HCT116 (cell line): ENCODE results near the gene FERMT1. TPM values are rescaled to one million over a fixed set of nuclear protein-coding genes. Genes with fewer than 3 reads are reported as not detected.

Experiments used
- ATAC-seq: fragments of 200-7000 bp; cut with Tn5 transposase; 2 replicates; pipeline ENCODE4 v1.9.1; 2020; ENCODE audit warnings: mild to moderate bottlenecking, moderate library complexity
- BruUV-seq: library from RNA; stranded (reverse); fragments of 400-500 nt; replicated peaks from 2 replicates; lab custom pipeline; 2021; lab: Mats Ljungman, UMichigan
- CTCF ChIA-PET: fragments of 300-600 bp; sonication (Branson Sonifier 250); formaldehyde crosslinking; loops from one replicate; lab custom pipeline; 2021; ENCODE audit warnings: antibody characterized with exemption; lab: Charles Lee
- POLR2A ChIA-PET: fragments of 300-600, 350-600 bp; sonication (Branson Sonifier 250); formaldehyde crosslinking; loops from one replicate; lab custom pipeline; 2021; ENCODE audit warnings: antibody characterized with exemption; lab: Charles Lee
- RAD21 ChIA-PET, 2 experiments: fragments of 300-600 bp; sonication (Branson Sonifier 250); formaldehyde crosslinking; loops; one replicate each; lab custom pipeline; 2023; ENCODE audit warnings: low total read pairs in 2 of 2; ENCODE audit not compliant: uncharacterized antibody in 2 of 2, unreplicated experiment in 2 of 2, low non-redundant PET in 1 of 2; lab: Charles Lee
- DNase-seq: peaks from one replicate; pipeline ENCODE4 v3.0.0-alpha.2; 2010; ENCODE audit warnings: low read depth, low spot score
- H2AFZ ChIP-seq: fragments of 200-600 bp; shearing (Covaris generic), sonication (generic); 2 replicates; pipeline ENCODE4 v1.6.1; 2017; ENCODE audit warnings: low read depth, mixed run types, mixed read lengths, antibody characterized with exemption, low read length; ENCODE audit not compliant: poor library complexity, severe bottlenecking
- H3K27ac ChIP-seq: 2 replicates; pipeline ENCODE4 v1.5.1; 2012; ENCODE audit warnings: low read depth, low read length
- H3K27me3 ChIP-seq: fragments of 200-600 bp; sonication (generic); 2 replicates; pipeline ENCODE4 v1.6.1; 2016; ENCODE audit warnings: mixed run types, low read length, mixed read lengths; ENCODE audit not compliant: insufficient read depth
- H3K36me3 ChIP-seq, 2 experiments: fragments of 200-500 bp in 1 of 2; fragments of 200-600 bp in 1 of 2; sonication (Bioruptor generic) in 1 of 2; sonication (generic) in 1 of 2; 2 replicates each; pipeline versions ENCODE4 v1.5.1 to v1.6.1; 2014 to 2016; ENCODE audit warnings: low read length in 2 of 2, inconsistent platforms in 1 of 2, mixed read lengths in 1 of 2, mixed run types in 1 of 2; ENCODE audit not compliant: insufficient read depth in 2 of 2, control insufficient read depth in 1 of 2
- H3K4me1 ChIP-seq, 2 experiments: fragments of 200-600 bp in 1 of 2; sonication (generic) in 1 of 2; 2 replicates each; pipeline versions ENCODE4 v1.5.1 to v1.6.1; 2012 to 2017; ENCODE audit warnings: low read length in 2 of 2, inconsistent platforms in 1 of 2, mild to moderate bottlenecking in 1 of 2, mixed read lengths in 1 of 2, mixed run types in 1 of 2, moderate library complexity in 1 of 2; ENCODE audit not compliant: insufficient read depth in 2 of 2, control insufficient read depth in 1 of 2
- H3K4me2 ChIP-seq: fragments of 200-600 bp; sonication (generic); 2 replicates; pipeline ENCODE4 v1.6.1; 2017; ENCODE audit warnings: mixed run types, low read length, mixed read lengths
- H3K4me3 ChIP-seq, 2 experiments: fragments of 200-600 bp in 1 of 2; sonication (generic) in 1 of 2; replicated peaks in 1 of 2; 2 replicates each; pipeline ENCODE4 v1.5.1; 2011 to 2016; ENCODE audit warnings: low read length in 2 of 2, control low read depth in 1 of 2, low read depth in 1 of 2, mild to moderate bottlenecking in 1 of 2, mixed read lengths in 1 of 2, mixed run types in 1 of 2
- H3K79me2 ChIP-seq: fragments of 200-600 bp; sonication (generic); 2 replicates; pipeline ENCODE4 v1.6.1; 2017; ENCODE audit warnings: mild to moderate bottlenecking, mixed run types, low read length, moderate library complexity, mixed read lengths; ENCODE audit not compliant: insufficient read depth
- H3K9ac ChIP-seq: fragments of 200-600 bp; sonication (generic); 2 replicates; pipeline ENCODE4 v1.6.1; 2016; ENCODE audit warnings: low read length, mixed read lengths
- H3K9me2 ChIP-seq: fragments of 200-600 bp; sonication (generic), shearing (Covaris generic); 2 replicates; pipeline ENCODE4 v1.6.1; 2017; ENCODE audit warnings: mixed run types, mild to moderate bottlenecking, moderate library complexity; ENCODE audit not compliant: insufficient read depth
- H3K9me3 ChIP-seq, 2 experiments: fragments of 200-500 bp in 1 of 2; fragments of 200-600 bp in 1 of 2; sonication (Bioruptor generic) in 1 of 2; sonication (generic) in 1 of 2; 2 replicates each; pipeline ENCODE4 v1.6.1; 2014 to 2017; ENCODE audit warnings: low read length in 2 of 2, mixed read lengths in 2 of 2, inconsistent platforms in 1 of 2, low read depth in 1 of 2, mild to moderate bottlenecking in 1 of 2, mixed run types in 1 of 2, moderate library complexity in 1 of 2; ENCODE audit not compliant: control insufficient read depth in 1 of 2, insufficient read depth in 1 of 2
- H4K20me1 ChIP-seq: fragments of 200-600 bp; sonication (generic), shearing (Covaris generic); 2 replicates; pipeline ENCODE4 v1.6.1; 2017; ENCODE audit warnings: mixed run types, mild to moderate bottlenecking, moderate library complexity; ENCODE audit not compliant: insufficient read depth
- CBX3 ChIP-seq: IDR thresholded peaks from 2 replicates; pipeline ENCODE4 v1.6.1; 2012; ENCODE audit warnings: low read depth
- EGR1 ChIP-seq: IDR thresholded peaks from 2 replicates; pipeline ENCODE4 v1.6.1; 2012; ENCODE audit warnings: low read depth
- ELF1 ChIP-seq: IDR thresholded peaks from 2 replicates; pipeline ENCODE4 v1.6.1; 2012; ENCODE audit warnings: low read depth, borderline replicate concordance
- EZH2 ChIP-seq: fragments of 200-600 bp; sonication (generic); IDR thresholded peaks from 2 replicates; pipeline ENCODE4 v1.6.1; 2017; ENCODE audit warnings: antibody characterized with exemption, mixed run types
- FOSL1 ChIP-seq: IDR thresholded peaks from 2 replicates; pipeline ENCODE4 v1.6.1; 2012; ENCODE audit warnings: low read depth
- JUND ChIP-seq: IDR thresholded peaks from 2 replicates; pipeline ENCODE4 v1.6.1; 2012
- POLR2A ChIP-seq: IDR thresholded peaks from 2 replicates; pipeline ENCODE4 v1.7.0; 2011; ENCODE audit warnings: borderline replicate concordance; ENCODE audit not compliant: insufficient read depth, insufficient read length; ENCODE audit errors: extremely low read depth
- POLR2AphosphoS5 ChIP-seq: IDR thresholded peaks from 2 replicates; pipeline ENCODE4 v1.6.1; 2011; ENCODE audit warnings: mild to moderate bottlenecking, low read depth, low read length, moderate library complexity
- SP1 ChIP-seq: IDR thresholded peaks from 2 replicates; pipeline ENCODE4 v1.6.1; 2012; ENCODE audit warnings: low read depth
- SRF ChIP-seq: IDR thresholded peaks from 2 replicates; pipeline ENCODE4 v1.6.1; 2012; ENCODE audit warnings: low read depth
- YY1 ChIP-seq: IDR thresholded peaks from 2 replicates; pipeline ENCODE4 v1.6.1; 2011; ENCODE audit warnings: low read length, low read depth, moderate library complexity, mild to moderate bottlenecking; ENCODE audit not compliant: insufficient replicate concordance; ENCODE audit errors: extremely low read depth
- ZNF274 ChIP-seq: fragments of 200-500 bp; sonication (Bioruptor generic); IDR thresholded peaks from 2 replicates; pipeline ENCODE4 v1.6.1; 2014; ENCODE audit warnings: mild to moderate bottlenecking, low read depth, low read length, inconsistent platforms
- intact Hi-C: fragments of 100-400 bp; cut with micrococcal nuclease; formaldehyde crosslinking; loops from 2 replicates; pipeline ENCODE4 v1.10.0; 2022
- total RNA-seq: library from RNA; stranded (reverse); gene quantifications from one replicate; pipeline ENCODE4 v1.2.1, GENCODE V29; 2021; ENCODE audit not compliant: unreplicated experiment
- TF ChIP-seq, protein P1 (sequence below): IDR thresholded peaks from 2 replicates; pipeline ENCODE4 v1.6.1; 2011; ENCODE audit warnings: mild to moderate bottlenecking, low read length, moderate library complexity; ENCODE audit not compliant: insufficient replicate concordance; ENCODE audit errors: extremely low read depth
- TF ChIP-seq, protein P2 (sequence below): IDR thresholded peaks from 2 replicates; pipeline ENCODE4 v1.6.1; 2012
- TF ChIP-seq, protein P3 (sequence below): IDR thresholded peaks from 2 replicates; pipeline ENCODE4 v1.6.1; 2012

Gene FERMT1
- total RNA-seq, 1 experiment from 2014 or later, result 34.9 TPM

- Histone ChIP-seq H4K20me1 (no peaks in the 10 kb centered on the region), H3K4me2 (no peak overlapping the region), H3K27me3 (peaks cover 22% of the 10 kb centered on the region; the same call in 1 of the 2 replicates), H3K27ac (no peak overlapping the region), H3K36me3 (no peaks in the 10 kb centered on the region), H3K9me2 (no peaks in the 10 kb centered on the region; the same call in 1 of the 2 replicates), H3K9ac (no peak overlapping the region), H3K9me3 (no peaks in the 10 kb centered on the region), H3K4me1 (peaks cover 9 to 15% of the 10 kb centered on the region in 2 experiments), H3K4me3 (no peak overlapping the region), H3K79me2 (no peaks in the 10 kb centered on the region), H2AFZ (no peak overlapping the region)
- intact Hi-C loops, result no loop called here
- TF ChIP-seq JUND, result no peak
- TF ChIP-seq, protein P1, sequence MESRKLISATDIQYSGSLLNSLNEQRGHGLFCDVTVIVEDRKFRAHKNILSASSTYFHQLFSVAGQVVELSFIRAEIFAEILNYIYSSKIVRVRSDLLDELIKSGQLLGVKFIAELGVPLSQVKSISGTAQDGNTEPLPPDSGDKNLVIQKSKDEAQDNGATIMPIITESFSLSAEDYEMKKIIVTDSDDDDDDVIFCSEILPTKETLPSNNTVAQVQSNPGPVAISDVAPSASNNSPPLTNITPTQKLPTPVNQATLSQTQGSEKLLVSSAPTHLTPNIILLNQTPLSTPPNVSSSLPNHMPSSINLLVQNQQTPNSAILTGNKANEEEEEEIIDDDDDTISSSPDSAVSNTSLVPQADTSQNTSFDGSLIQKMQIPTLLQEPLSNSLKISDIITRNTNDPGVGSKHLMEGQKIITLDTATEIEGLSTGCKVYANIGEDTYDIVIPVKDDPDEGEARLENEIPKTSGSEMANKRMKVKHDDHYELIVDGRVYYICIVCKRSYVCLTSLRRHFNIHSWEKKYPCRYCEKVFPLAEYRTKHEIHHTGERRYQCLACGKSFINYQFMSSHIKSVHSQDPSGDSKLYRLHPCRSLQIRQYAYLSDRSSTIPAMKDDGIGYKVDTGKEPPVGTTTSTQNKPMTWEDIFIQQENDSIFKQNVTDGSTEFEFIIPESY, result no peak
- no peak for TF ChIP-seq YY1
- TF ChIP-seq ELF1, result no peak
- TF ChIP-seq POLR2AphosphoS5, result no peak
- TF ChIP-seq EGR1, result no peak
- TF ChIP-seq SRF, result no peak
- TF ChIP-seq EZH2, result no peak
- no peak for TF ChIP-seq ZNF274
- TF ChIP-seq, protein P2, sequence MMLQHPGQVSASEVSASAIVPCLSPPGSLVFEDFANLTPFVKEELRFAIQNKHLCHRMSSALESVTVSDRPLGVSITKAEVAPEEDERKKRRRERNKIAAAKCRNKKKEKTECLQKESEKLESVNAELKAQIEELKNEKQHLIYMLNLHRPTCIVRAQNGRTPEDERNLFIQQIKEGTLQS, result no peak
- no peak for TF ChIP-seq SP1
- TF ChIP-seq FOSL1, result no peak
- no peak for TF ChIP-seq CBX3
- TF ChIP-seq, protein P3, sequence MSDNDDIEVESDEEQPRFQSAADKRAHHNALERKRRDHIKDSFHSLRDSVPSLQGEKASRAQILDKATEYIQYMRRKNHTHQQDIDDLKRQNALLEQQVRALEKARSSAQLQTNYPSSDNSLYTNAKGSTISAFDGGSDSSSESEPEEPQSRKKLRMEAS, result no peak
- TF ChIP-seq POLR2A, result no peak
- DNase-seq (no peak), ATAC-seq (no peak)
- BruUV-seq, result no TSS peak
- CTCF ChIA-PET, result interaction anchor here (1.0 kb wide), 1 partner anchor 20 kb away, joined by 3 read pairs; no protein-coding TSS in a partner anchor
- RAD21 ChIA-PET, result no interaction called here
- POLR2A ChIA-PET, result no interaction called here
Measured at GRCh38 chr20:6160736-6161135, 37.9 kb upstream of the FERMT1 start.
